SK-N-SH treated with all-trans-retinoic acid at 6 μM for 48 hours (cell line): ENCODE data around the gene ENTPD1.
"Not testable (repeated sequence)": the region's sequence is repeated elsewhere in the genome, so short reads cannot be mapped to it uniquely, and the experiment has no call there.

Experiments
- ATAC-seq: fragments of 200-7000 bp; cut with Tn5 transposase; 3 replicates; pipeline ENCODE4 v1.9.1; 2020; ENCODE audit warnings: mild to moderate bottlenecking, moderate library complexity
- ARNTL ChIP-seq: fragments of 450-650 bp; formaldehyde crosslinking; IDR thresholded peaks from 2 replicates; pipeline ENCODE4 v1.5.0; 2020; ENCODE audit warnings: low read depth, mild to moderate bottlenecking, moderate library complexity, borderline replicate concordance
- BACH2 ChIP-seq: fragments of 250-450 bp; sonication (Bioruptor Pico); IDR thresholded peaks from 2 replicates; pipeline ENCODE4 v1.9.0; 2021; ENCODE audit warnings: mild to moderate bottlenecking, borderline replicate concordance
- CSDC2 ChIP-seq: fragments of 250-450 bp; sonication (Bioruptor Pico); IDR thresholded peaks from 2 replicates; pipeline ENCODE4 v1.5.0; 2020; ENCODE audit warnings: mild to moderate bottlenecking, moderate library complexity
- GLIS3 ChIP-seq: fragments of 250-450 bp; sonication (Bioruptor Pico); IDR thresholded peaks from 2 replicates; pipeline ENCODE4 v1.5.0; 2020; ENCODE audit warnings: mild to moderate bottlenecking, moderate library complexity
- PPARA ChIP-seq: fragments of 250-450 bp; sonication (Bioruptor Pico); IDR thresholded peaks from 2 replicates; pipeline ENCODE4 v1.5.0; 2020; ENCODE audit warnings: mild to moderate bottlenecking, borderline replicate concordance
- TCF4 ChIP-seq: fragments of 250-450 bp; sonication (Bioruptor Pico); IDR thresholded peaks from 2 replicates; pipeline ENCODE4 v1.8.0; 2021; ENCODE audit warnings: mild to moderate bottlenecking, moderate library complexity, borderline replicate concordance
- TOX ChIP-seq: fragments of 250-450 bp; sonication (Bioruptor Pico); IDR thresholded peaks from 2 replicates; pipeline ENCODE4 v1.8.0; 2021; ENCODE audit warnings: mild to moderate bottlenecking, moderate library complexity, borderline replicate concordance
- TSHZ2 ChIP-seq: fragments of 250-450 bp; sonication (Bioruptor Pico); IDR thresholded peaks from 2 replicates; pipeline ENCODE4 v1.5.0; 2020; ENCODE audit warnings: mild to moderate bottlenecking, moderate library complexity
- ZFP3 ChIP-seq: fragments of 250-450 bp; sonication (Bioruptor Pico); IDR thresholded peaks from 2 replicates; pipeline ENCODE4 v1.5.0; 2020; ENCODE audit warnings: mild to moderate bottlenecking, moderate library complexity
- ZFP30 ChIP-seq: fragments of 450-650 bp; formaldehyde crosslinking; IDR thresholded peaks from 2 replicates; pipeline ENCODE4 v1.5.0; 2022; ENCODE audit warnings: mild to moderate bottlenecking, moderate library complexity
- ZNF565 ChIP-seq: fragments of 450-650 bp; formaldehyde crosslinking; conservative IDR thresholded peaks from 2 replicates; pipeline ENCODE4 v1.5.0; 2020; ENCODE audit warnings: low read depth, mild to moderate bottlenecking, moderate library complexity
- ZNF70 ChIP-seq: fragments of 450-650 bp; formaldehyde crosslinking; IDR thresholded peaks from 2 replicates; pipeline ENCODE4 v1.5.0; 2020; ENCODE audit warnings: mild to moderate bottlenecking, moderate library complexity
- TF ChIP-seq, protein P1 (sequence below): fragments of 250-450 bp; sonication (Bioruptor Pico); IDR thresholded peaks from 2 replicates; pipeline ENCODE4 v1.8.0; 2020; ENCODE audit warnings: mild to moderate bottlenecking, moderate library complexity, borderline replicate concordance
- TF ChIP-seq, protein P2 (sequence below): fragments of 250-450 bp; sonication (Bioruptor Pico); IDR thresholded peaks from 2 replicates; pipeline ENCODE4 v1.5.1; 2020; ENCODE audit warnings: low read depth, mild to moderate bottlenecking, moderate library complexity

The ENTPD1 gene

GRCh38 chr10:95796504-95796903 lies 40.5 kb downstream of the ENTPD1 start:
- TF ChIP-seq, protein P1, sequence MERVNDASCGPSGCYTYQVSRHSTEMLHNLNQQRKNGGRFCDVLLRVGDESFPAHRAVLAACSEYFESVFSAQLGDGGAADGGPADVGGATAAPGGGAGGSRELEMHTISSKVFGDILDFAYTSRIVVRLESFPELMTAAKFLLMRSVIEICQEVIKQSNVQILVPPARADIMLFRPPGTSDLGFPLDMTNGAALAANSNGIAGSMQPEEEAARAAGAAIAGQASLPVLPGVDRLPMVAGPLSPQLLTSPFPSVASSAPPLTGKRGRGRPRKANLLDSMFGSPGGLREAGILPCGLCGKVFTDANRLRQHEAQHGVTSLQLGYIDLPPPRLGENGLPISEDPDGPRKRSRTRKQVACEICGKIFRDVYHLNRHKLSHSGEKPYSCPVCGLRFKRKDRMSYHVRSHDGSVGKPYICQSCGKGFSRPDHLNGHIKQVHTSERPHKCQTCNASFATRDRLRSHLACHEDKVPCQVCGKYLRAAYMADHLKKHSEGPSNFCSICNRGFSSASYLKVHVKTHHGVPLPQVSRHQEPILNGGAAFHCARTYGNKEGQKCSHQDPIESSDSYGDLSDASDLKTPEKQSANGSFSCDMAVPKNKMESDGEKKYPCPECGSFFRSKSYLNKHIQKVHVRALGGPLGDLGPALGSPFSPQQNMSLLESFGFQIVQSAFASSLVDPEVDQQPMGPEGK (CRISPR knock-in tag), result no peak
- TF ChIP-seq, protein P2, sequence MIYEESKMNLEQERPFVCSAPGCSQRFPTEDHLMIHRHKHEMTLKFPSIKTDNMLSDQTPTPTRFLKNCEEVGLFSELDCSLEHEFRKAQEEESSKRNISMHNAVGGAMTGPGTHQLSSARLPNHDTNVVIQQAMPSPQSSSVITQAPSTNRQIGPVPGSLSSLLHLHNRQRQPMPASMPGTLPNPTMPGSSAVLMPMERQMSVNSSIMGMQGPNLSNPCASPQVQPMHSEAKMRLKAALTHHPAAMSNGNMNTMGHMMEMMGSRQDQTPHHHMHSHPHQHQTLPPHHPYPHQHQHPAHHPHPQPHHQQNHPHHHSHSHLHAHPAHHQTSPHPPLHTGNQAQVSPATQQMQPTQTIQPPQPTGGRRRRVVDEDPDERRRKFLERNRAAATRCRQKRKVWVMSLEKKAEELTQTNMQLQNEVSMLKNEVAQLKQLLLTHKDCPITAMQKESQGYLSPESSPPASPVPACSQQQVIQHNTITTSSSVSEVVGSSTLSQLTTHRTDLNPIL (CRISPR knock-in tag), result no peak
- TF ChIP-seq TCF4 (CRISPR knock-in tag), result no peak
- TF ChIP-seq ZNF70, result no peak
- no peak for TF ChIP-seq PPARA (CRISPR knock-in tag)
- no peak for TF ChIP-seq TSHZ2 (CRISPR knock-in tag)
- no peak for TF ChIP-seq ZNF565 (CRISPR knock-in tag)
- no peak for ATAC-seq

DNA sequence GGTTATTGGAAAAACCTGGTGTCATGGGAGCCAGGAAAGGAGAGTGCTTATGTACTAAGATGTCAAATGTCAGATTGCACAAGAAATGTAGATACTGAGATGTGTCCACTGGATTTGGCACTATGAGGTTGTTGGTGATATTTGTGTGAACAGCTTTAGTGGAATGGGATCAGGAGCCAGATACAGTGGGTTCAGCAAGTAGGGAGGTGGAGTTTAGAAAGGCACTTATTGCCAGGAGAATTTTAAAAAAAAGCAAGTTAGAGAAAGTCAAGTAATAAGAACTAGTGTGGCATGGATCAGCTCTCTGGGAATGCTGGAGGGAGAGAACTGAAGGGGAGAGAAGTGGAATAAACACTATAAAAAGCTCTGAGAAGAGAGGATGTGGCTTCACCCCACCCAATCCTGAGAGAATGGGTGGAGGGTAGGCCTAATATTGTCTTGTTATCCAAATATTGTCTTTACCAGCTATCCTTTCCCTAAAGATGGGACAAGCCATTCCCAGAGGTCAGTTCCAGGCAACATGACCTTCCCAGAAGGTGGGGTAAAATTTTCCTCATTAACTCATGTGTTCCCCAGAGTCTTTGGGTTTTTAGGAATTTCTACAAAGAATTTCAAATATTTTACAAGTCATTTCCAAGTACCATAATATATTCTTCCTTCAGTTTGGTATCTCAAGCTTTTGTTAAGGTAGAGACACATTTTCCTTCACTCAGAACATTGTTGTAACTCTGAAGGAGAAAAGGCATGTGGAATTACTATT lies 42.3 kb downstream of the ENTPD1 start:
- ATAC-seq, result no peak

DNA sequence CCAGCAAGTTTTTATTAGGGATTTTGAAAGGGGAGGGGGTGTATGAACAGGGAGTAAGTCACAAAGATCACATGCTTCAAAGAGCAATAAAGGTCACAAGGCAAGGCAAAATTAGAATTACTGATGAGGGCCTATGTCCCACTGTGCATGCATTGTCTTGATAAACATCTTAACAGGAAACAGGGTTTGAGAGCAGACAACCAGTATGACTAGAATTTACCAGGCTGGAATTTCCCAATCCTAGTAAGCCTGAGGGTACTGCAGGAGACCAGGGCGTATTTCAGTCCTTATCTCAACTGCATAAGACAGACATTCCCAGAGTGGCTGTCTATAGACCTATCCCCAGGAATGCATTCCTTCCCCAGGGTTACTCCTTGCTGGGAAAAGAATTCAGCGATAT lies 44.3 kb downstream of the ENTPD1 start:
- ATAC-seq, result not testable (repeated sequence)

More for the DNA sequence above, 42.3 kb downstream of the ENTPD1 start:
- TF ChIP-seq ARNTL (CRISPR knock-in tag) (no peak), TCF4 (CRISPR knock-in tag) (no peak), GLIS3 (CRISPR knock-in tag) (no peak), TSHZ2 (CRISPR knock-in tag) (no peak), ZFP30 (CRISPR knock-in tag) (no peak), CSDC2 (CRISPR knock-in tag) (no peak), ZFP3 (CRISPR knock-in tag) (no peak), PPARA (CRISPR knock-in tag) (no peak), BACH2 (CRISPR knock-in tag) (no peak), TOX (no peak)
- TF ChIP-seq, protein P2 (CRISPR knock-in tag), result no peak

DNA sequence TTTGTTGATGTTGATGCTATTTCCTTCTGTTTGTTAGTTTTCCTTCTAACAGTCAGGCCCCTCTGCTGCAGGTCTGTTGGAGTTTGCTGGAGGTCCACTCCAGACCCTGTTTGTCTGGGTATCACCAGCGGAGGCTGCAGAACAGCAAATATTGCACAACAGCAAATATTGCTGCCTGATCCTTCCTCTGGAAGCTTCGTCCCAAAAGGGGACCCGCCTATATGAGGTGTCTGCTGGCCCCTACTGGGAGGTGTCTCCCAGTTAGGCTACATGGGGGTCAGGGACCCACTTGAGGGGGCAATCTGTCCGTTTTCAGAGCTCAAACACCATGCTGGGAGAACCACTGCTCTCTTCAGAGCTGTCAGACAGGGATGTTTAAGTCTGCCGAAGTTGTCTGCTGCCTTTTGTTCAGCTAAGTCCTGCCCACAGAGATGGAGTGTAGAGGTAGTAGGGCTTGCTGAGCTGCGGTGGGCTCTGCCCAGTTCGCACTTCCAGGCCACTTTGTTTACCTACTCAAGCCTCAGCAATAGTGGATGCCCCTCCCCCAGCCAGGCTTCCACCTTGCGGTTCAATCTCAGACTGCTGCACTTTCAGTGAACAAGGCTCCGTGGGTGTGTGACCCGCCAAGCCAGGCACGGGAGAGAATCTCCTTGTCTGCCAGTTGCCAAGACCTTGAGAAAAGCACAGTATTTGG lies 50.9 kb downstream of the ENTPD1 start:
- ATAC-seq, result not testable (repeated sequence)

GRCh38 chr10:95808705-95809308 lies 52.8 kb downstream of the ENTPD1 start:
- not testable (repeated sequence) for ATAC-seq
